Measurements from ENCODE around the gene SRBD1. TPM values are rescaled to one million over a fixed set of nuclear protein-coding genes. Genes with fewer than 3 reads are reported as not detected.

SRBD1 gene
- total RNA-seq, 1 experiment from 2014 or later, result 20.6 TPM

DNA sequence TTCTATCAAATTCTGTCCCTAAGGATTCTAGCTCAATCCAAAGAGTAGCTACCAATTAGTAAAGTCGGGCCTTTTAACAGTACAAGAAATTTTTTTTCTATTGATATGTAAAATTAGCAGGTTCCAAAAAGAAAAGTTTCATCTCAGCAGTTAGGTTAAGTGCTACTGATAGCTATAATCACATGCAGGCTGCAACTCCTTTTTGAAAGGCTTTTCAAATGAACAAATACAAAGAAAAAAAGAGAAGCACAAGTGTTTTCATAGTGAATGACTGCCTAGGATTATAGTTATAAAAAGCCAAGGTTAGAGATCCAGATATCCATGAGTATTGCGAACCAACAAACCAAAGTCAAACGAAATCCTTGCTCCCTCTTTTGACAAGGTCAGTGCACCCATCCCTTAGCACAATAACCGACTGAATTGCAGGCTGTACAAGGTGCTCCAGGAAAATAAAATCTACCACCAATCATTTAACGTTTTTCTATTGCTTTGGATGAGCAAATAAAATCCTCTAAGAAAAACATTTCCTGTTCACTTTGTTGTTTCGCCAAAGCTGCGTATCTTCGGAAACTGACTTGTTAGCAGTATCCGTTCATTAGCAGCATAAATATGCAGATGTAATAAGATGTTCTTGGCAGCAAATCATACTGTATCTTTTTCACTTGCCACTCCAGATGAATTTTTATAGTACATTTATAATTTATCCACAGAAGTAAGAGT lies 100.2 kb downstream of the SRBD1 start (continued):
- no peak for TF ChIP-seq CEBPB (IDR thresholded peaks at IDR 0.05; ENCODE audit: low read depth)

DNA sequence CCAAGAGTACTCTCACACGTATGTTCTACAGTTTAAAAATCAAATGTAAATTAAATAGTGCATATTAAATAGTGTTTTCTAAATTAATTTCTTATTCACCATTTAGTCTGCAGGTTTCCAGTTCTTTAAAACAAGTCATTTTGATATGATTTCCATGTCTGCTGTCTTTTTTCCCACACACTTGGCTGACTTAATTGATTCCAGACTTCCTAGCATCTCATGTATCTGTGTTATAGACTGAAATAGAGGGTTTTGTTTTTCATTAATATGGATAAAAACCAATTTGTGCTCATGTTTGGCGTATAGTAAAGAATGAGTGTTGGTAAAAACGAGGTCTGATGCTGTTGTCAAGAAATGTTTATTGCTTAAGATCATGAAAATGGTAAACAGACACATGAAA lies 104.3 kb downstream of the SRBD1 start:
- Histone ChIP-seq H3K27ac (ENCODE audit: low read depth, low read length) (no peak overlapping the region), H3K4me1 (ENCODE audit: control insufficient read depth in 1 of 2, insufficient read depth in 2 of 2, low read length in 2 of 2) (no peaks in the 10 kb centered on the region), H2AFZ (ENCODE audit: low read depth, low read length, poor library complexity, severe bottlenecking) (no peak overlapping the region), H4K20me1 (ENCODE audit: insufficient read depth) (peaks cover 3% of the 10 kb centered on the region; the same call in 1 of the 2 replicates), H3K79me2 (ENCODE audit: insufficient read depth, low read length) (no peaks in the 10 kb centered on the region), H3K4me3 (replicated peaks in 1 of 2; ENCODE audit: low read depth in 1 of 2, low read length in 2 of 2) (no peak overlapping the region), H3K9me3 (ENCODE audit: control insufficient read depth in 1 of 2, insufficient read depth in 1 of 2, low read depth in 1 of 2, low read length in 2 of 2) (no peaks in the 10 kb centered on the region), H3K9ac (ENCODE audit: low read length) (no peak overlapping the region), H3K36me3 (ENCODE audit: control insufficient read depth in 1 of 2, insufficient read depth in 2 of 2, low read length in 2 of 2) (no peaks in the 10 kb centered on the region), H3K4me2 (ENCODE audit: low read length) (no peak overlapping the region), H3K9me2 (ENCODE audit: insufficient read depth) (no peaks in the 10 kb centered on the region), H3K27me3 (ENCODE audit: insufficient read depth, low read length) (no peaks in the 10 kb centered on the region)
- no TSS peak for BruUV-seq (replicated peaks)
- RAD21 ChIA-PET (ENCODE audit: low non-redundant PET in 1 of 2, low total read pairs in 2 of 2, uncharacterized antibody in 2 of 2, unreplicated experiment in 2 of 2), result no interaction called here
- CTCF ChIA-PET, result no interaction called here
- POLR2A ChIA-PET, result no interaction called here
- ATAC-seq, result no peak
- intact Hi-C loops (cut with micrococcal nuclease), result no loop called here
- DNase-seq (ENCODE audit: low read depth, low spot score), result no peak
- TF ChIP-seq FOSL1 (IDR thresholded peaks at IDR 0.05; ENCODE audit: low read depth) (no peak), RAD21 (IDR thresholded peaks at IDR 0.05; ENCODE audit: low read depth) (no peak), SP1 (IDR thresholded peaks at IDR 0.05; ENCODE audit: low read depth) (no peak), EGR1 (IDR thresholded peaks at IDR 0.05; ENCODE audit: low read depth) (no peak), SIN3A (IDR thresholded peaks at IDR 0.05; ENCODE audit: low read depth) (no peak), POLR2AphosphoS5 (IDR thresholded peaks at IDR 0.05; ENCODE audit: low read depth, low read length) (no peak), ELF1 (IDR thresholded peaks at IDR 0.05; ENCODE audit: borderline replicate concordance, low read depth) (no peak), EZH2 (IDR thresholded peaks at IDR 0.05) (no peak), SRF (IDR thresholded peaks at IDR 0.05; ENCODE audit: low read depth) (no peak), TCF7L2 (IDR thresholded peaks at IDR 0.05; ENCODE audit: borderline replicate concordance, extremely low read depth, insufficient read depth, insufficient read length) (no peak), JUND (IDR thresholded peaks at IDR 0.05) (no peak), CBX3 (IDR thresholded peaks at IDR 0.05; ENCODE audit: low read depth) (no peak), ZNF274 (IDR thresholded peaks at IDR 0.05; ENCODE audit: low read depth, low read length) (no peak), ZFX (IDR thresholded peaks at IDR 0.05) (no peak), CEBPB (IDR thresholded peaks at IDR 0.05; ENCODE audit: low read depth) (no peak)
- TF ChIP-seq, protein P1, sequence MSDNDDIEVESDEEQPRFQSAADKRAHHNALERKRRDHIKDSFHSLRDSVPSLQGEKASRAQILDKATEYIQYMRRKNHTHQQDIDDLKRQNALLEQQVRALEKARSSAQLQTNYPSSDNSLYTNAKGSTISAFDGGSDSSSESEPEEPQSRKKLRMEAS (IDR thresholded peaks at IDR 0.05), result no peak
- TF ChIP-seq, protein P2, sequence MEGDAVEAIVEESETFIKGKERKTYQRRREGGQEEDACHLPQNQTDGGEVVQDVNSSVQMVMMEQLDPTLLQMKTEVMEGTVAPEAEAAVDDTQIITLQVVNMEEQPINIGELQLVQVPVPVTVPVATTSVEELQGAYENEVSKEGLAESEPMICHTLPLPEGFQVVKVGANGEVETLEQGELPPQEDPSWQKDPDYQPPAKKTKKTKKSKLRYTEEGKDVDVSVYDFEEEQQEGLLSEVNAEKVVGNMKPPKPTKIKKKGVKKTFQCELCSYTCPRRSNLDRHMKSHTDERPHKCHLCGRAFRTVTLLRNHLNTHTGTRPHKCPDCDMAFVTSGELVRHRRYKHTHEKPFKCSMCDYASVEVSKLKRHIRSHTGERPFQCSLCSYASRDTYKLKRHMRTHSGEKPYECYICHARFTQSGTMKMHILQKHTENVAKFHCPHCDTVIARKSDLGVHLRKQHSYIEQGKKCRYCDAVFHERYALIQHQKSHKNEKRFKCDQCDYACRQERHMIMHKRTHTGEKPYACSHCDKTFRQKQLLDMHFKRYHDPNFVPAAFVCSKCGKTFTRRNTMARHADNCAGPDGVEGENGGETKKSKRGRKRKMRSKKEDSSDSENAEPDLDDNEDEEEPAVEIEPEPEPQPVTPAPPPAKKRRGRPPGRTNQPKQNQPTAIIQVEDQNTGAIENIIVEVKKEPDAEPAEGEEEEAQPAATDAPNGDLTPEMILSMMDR (IDR thresholded peaks at IDR 0.05 in 2 of 3, conservative IDR thresholded peaks at IDR 0.05 in 1 of 3; ENCODE audit: borderline replicate concordance in 1 of 3, insufficient read depth in 1 of 3, low read depth in 2 of 3, low read length in 2 of 3), result no peak
- TF ChIP-seq, protein P3, sequence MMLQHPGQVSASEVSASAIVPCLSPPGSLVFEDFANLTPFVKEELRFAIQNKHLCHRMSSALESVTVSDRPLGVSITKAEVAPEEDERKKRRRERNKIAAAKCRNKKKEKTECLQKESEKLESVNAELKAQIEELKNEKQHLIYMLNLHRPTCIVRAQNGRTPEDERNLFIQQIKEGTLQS (IDR thresholded peaks at IDR 0.05), result no peak
- TF ChIP-seq, protein P4, sequence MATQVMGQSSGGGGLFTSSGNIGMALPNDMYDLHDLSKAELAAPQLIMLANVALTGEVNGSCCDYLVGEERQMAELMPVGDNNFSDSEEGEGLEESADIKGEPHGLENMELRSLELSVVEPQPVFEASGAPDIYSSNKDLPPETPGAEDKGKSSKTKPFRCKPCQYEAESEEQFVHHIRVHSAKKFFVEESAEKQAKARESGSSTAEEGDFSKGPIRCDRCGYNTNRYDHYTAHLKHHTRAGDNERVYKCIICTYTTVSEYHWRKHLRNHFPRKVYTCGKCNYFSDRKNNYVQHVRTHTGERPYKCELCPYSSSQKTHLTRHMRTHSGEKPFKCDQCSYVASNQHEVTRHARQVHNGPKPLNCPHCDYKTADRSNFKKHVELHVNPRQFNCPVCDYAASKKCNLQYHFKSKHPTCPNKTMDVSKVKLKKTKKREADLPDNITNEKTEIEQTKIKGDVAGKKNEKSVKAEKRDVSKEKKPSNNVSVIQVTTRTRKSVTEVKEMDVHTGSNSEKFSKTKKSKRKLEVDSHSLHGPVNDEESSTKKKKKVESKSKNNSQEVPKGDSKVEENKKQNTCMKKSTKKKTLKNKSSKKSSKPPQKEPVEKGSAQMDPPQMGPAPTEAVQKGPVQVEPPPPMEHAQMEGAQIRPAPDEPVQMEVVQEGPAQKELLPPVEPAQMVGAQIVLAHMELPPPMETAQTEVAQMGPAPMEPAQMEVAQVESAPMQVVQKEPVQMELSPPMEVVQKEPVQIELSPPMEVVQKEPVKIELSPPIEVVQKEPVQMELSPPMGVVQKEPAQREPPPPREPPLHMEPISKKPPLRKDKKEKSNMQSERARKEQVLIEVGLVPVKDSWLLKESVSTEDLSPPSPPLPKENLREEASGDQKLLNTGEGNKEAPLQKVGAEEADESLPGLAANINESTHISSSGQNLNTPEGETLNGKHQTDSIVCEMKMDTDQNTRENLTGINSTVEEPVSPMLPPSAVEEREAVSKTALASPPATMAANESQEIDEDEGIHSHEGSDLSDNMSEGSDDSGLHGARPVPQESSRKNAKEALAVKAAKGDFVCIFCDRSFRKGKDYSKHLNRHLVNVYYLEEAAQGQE (IDR thresholded peaks at IDR 0.05; ENCODE audit: low read depth), result no peak

All from HCT116 (cell line).